ENCODE results near the gene MCHR1.

GRCh38 chr22:40720538-40721256 lies 41.4 kb downstream of the MCHR1 start:
- TF ChIP-seq SIN3A (IDR thresholded peaks at IDR 0.05; ENCODE audit: borderline replicate concordance, insufficient read depth, low read depth, low read length) (no peak), CTCF (IDR thresholded peaks at IDR 0.05) (no peak), POLR2AphosphoS5 (IDR thresholded peaks at IDR 0.05; ENCODE audit: low read depth, low read length) (no peak), TCF7L2 (IDR thresholded peaks at IDR 0.05; ENCODE audit: low read depth, low read length) (no peak)
- TF ChIP-seq, protein P1, sequence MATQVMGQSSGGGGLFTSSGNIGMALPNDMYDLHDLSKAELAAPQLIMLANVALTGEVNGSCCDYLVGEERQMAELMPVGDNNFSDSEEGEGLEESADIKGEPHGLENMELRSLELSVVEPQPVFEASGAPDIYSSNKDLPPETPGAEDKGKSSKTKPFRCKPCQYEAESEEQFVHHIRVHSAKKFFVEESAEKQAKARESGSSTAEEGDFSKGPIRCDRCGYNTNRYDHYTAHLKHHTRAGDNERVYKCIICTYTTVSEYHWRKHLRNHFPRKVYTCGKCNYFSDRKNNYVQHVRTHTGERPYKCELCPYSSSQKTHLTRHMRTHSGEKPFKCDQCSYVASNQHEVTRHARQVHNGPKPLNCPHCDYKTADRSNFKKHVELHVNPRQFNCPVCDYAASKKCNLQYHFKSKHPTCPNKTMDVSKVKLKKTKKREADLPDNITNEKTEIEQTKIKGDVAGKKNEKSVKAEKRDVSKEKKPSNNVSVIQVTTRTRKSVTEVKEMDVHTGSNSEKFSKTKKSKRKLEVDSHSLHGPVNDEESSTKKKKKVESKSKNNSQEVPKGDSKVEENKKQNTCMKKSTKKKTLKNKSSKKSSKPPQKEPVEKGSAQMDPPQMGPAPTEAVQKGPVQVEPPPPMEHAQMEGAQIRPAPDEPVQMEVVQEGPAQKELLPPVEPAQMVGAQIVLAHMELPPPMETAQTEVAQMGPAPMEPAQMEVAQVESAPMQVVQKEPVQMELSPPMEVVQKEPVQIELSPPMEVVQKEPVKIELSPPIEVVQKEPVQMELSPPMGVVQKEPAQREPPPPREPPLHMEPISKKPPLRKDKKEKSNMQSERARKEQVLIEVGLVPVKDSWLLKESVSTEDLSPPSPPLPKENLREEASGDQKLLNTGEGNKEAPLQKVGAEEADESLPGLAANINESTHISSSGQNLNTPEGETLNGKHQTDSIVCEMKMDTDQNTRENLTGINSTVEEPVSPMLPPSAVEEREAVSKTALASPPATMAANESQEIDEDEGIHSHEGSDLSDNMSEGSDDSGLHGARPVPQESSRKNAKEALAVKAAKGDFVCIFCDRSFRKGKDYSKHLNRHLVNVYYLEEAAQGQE (IDR thresholded peaks at IDR 0.05; ENCODE audit: insufficient read depth in 1 of 2, low read depth in 2 of 2, low read length in 1 of 2) = no peak

Measured in Panc1 (cell line).